DOHH2 (cell line): ENCODE measurements around the gene TEX10.

Source experiments
- H3F3A ChIP-seq: fragments of 200-600 bp; sonication (generic), shearing (Covaris generic); 2 replicates; pipeline ENCODE4 v1.6.0; 2016; ENCODE audit warnings: antibody characterized with exemption, mild to moderate bottlenecking; ENCODE audit not compliant: control insufficient read depth, insufficient read depth
- H3K27ac ChIP-seq: fragments of 200-600 bp; sonication (generic); 2 replicates; pipeline ENCODE4 v1.5.1; 2014; ENCODE audit warnings: low read depth, mild to moderate bottlenecking, low read length, moderate library complexity
- H3K27me3 ChIP-seq: fragments of 200-600 bp; sonication (generic); 2 replicates; pipeline ENCODE4 v1.6.1; 2014; ENCODE audit warnings: mild to moderate bottlenecking, low read length, mixed read lengths; ENCODE audit not compliant: control insufficient read depth
- H3K36me3 ChIP-seq: fragments of 200-600 bp; sonication (generic); 2 replicates; pipeline ENCODE4 v1.6.1; 2014; ENCODE audit warnings: mild to moderate bottlenecking, low read length, moderate library complexity, mixed read lengths; ENCODE audit not compliant: control insufficient read depth
- H3K4me1 ChIP-seq: fragments of 200-600 bp; sonication (generic); 2 replicates; pipeline ENCODE4 v1.6.1; 2014; ENCODE audit warnings: mild to moderate bottlenecking, low read length, mixed read lengths; ENCODE audit not compliant: control insufficient read depth
- H3K4me2 ChIP-seq: fragments of 200-600 bp; sonication (generic); 2 replicates; pipeline ENCODE4 v1.6.0; 2014; ENCODE audit warnings: mild to moderate bottlenecking, low read length, moderate library complexity
- H3K4me3 ChIP-seq: fragments of 200-600 bp; sonication (generic); 2 replicates; pipeline ENCODE4 v1.5.1; 2014; ENCODE audit warnings: mild to moderate bottlenecking, low read length, mixed read lengths
- H3K79me2 ChIP-seq: fragments of 200-600 bp; sonication (generic); 2 replicates; pipeline ENCODE4 v1.6.1; 2014; ENCODE audit warnings: mild to moderate bottlenecking, low read length, mixed read lengths; ENCODE audit not compliant: control insufficient read depth
- H3K9me2 ChIP-seq: fragments of 200-600 bp; sonication (generic); replicated peaks from 2 replicates; pipeline ENCODE4 v1.6.1; 2014; ENCODE audit warnings: mild to moderate bottlenecking, low read length, mixed read lengths; ENCODE audit not compliant: control insufficient read depth
- H3K9me3 ChIP-seq: fragments of 200-600 bp; sonication (generic); 2 replicates; pipeline ENCODE4 v1.6.1; 2014; ENCODE audit warnings: antibody characterized with exemption, low read length, mixed read lengths; ENCODE audit not compliant: control insufficient read depth, insufficient read depth
- H4K20me1 ChIP-seq: fragments of 200-600 bp; sonication (generic); 2 replicates; pipeline ENCODE4 v1.6.0; 2014; ENCODE audit warnings: low read depth, mild to moderate bottlenecking, antibody characterized with exemption, low read length, moderate library complexity; ENCODE audit not compliant: control insufficient read depth, insufficient read depth
- CTCF ChIP-seq: fragments of 200-600 bp; sonication (generic); IDR thresholded peaks from one replicate; pipeline ENCODE4 v1.5.1; 2014; ENCODE audit warnings: antibody characterized with exemption, mild to moderate bottlenecking, low read depth, low read length; ENCODE audit not compliant: poor library complexity, severe bottlenecking
- EZH2phosphoT487 ChIP-seq: fragments of 200-600 bp; sonication (generic); IDR thresholded peaks from 2 replicates; pipeline ENCODE4 v1.6.1; 2017; ENCODE audit warnings: borderline replicate concordance, mild to moderate bottlenecking, antibody characterized with exemption, low read length, moderate library complexity, mixed read lengths

Gene TEX10

GRCh38 chr9:100281066-100281465, 71.7 kb downstream of the TEX10 start:
- no peak for TF ChIP-seq CTCF
- no peak for TF ChIP-seq EZH2phosphoT487
- no peak overlapping the region for H3K27ac ChIP-seq
- H3K4me1 ChIP-seq = no peaks in the 10 kb centered on the region
- no peak overlapping the region for H3K4me2 ChIP-seq
- no peaks in the 10 kb centered on the region for H3F3A ChIP-seq
- H3K79me2 ChIP-seq = no peaks in the 10 kb centered on the region
- peaks cover 16% of the 10 kb centered on the region for H3K36me3 ChIP-seq
- no peak overlapping the region for H3K4me3 ChIP-seq
- H4K20me1 ChIP-seq = no peaks in the 10 kb centered on the region
- no peaks in the 10 kb centered on the region for H3K9me2 ChIP-seq
- H3K27me3 ChIP-seq = no peaks in the 10 kb centered on the region
- no peaks in the 10 kb centered on the region for H3K9me3 ChIP-seq

- Histone ChIP-seq H3K27ac (no peak overlapping the region), H3K9me3 (no peaks in the 10 kb centered on the region), H3K79me2 (no peaks in the 10 kb centered on the region), H3K27me3 (no peaks in the 10 kb centered on the region), H3F3A (no peaks in the 10 kb centered on the region), H3K4me2 (no peak overlapping the region), H3K4me1 (no peaks in the 10 kb centered on the region), H3K9me2 (no peaks in the 10 kb centered on the region), H4K20me1 (no peaks in the 10 kb centered on the region), H3K4me3 (no peak overlapping the region), H3K36me3 (peaks cover 7% of the 10 kb centered on the region; the same call in 1 of the 2 replicates)
- TF ChIP-seq EZH2phosphoT487 = no peak
Observed at GRCh38 chr9:100277166-100277979, 75.4 kb downstream of the TEX10 start.

- H3K4me1 ChIP-seq = no peaks in the 10 kb centered on the region
- H3K9me2 ChIP-seq = no peaks in the 10 kb centered on the region
- H3K79me2 ChIP-seq = no peaks in the 10 kb centered on the region
- H4K20me1 ChIP-seq = no peaks in the 10 kb centered on the region
- no peaks in the 10 kb centered on the region for H3K27me3 ChIP-seq
- H3F3A ChIP-seq = no peaks in the 10 kb centered on the region
- TF ChIP-seq CTCF (no peak), EZH2phosphoT487 (no peak)
- no peak overlapping the region for H3K4me2 ChIP-seq
- H3K36me3 ChIP-seq = peaks cover 9% of the 10 kb centered on the region; the same call in 1 of the 2 replicates
- no peaks in the 10 kb centered on the region for H3K9me3 ChIP-seq
- H3K4me3 ChIP-seq = no peak overlapping the region
- H3K27ac ChIP-seq = no peak overlapping the region
Observed at GRCh38 chr9:100269656-100270055, 83.1 kb downstream of the TEX10 start.

- no peaks in the 10 kb centered on the region for H3K9me3 ChIP-seq
- peaks cover 9% of the 10 kb centered on the region; the same call in 1 of the 2 replicates for H3K36me3 ChIP-seq
- no peak overlapping the region for H3K4me2 ChIP-seq
- no peak overlapping the region for H3K27ac ChIP-seq
- H3K27me3 ChIP-seq = no peaks in the 10 kb centered on the region
- H4K20me1 ChIP-seq = no peaks in the 10 kb centered on the region
- H3K9me2 ChIP-seq = no peaks in the 10 kb centered on the region
- no peak for TF ChIP-seq EZH2phosphoT487
- TF ChIP-seq CTCF = no peak
- no peaks in the 10 kb centered on the region for H3K4me1 ChIP-seq
- H3K79me2 ChIP-seq = no peaks in the 10 kb centered on the region
- H3F3A ChIP-seq = no peaks in the 10 kb centered on the region
- no peak overlapping the region for H3K4me3 ChIP-seq
Observed at GRCh38 chr9:100268271-100268670, 84.5 kb downstream of the TEX10 start.
